ENCODE results near the gene PCED1A. TPM values are rescaled to one million over a fixed set of nuclear protein-coding genes. Genes with fewer than 3 reads are reported as not detected.
A peak's percentile ranks its signal among the peaks of the same experiment; 100 is the strongest.

PCED1A gene
- total and polyA plus RNA-seq, 4 donors, result 6.8 to 13.4 (median 13.0) TPM

- no peak overlapping the region for H3K9ac ChIP-seq (ENCODE audit: low read depth in 1 of 2, low read length in 2 of 2)
- H3K9me3 ChIP-seq (ENCODE audit: control insufficient read depth in 4 of 4, low read length in 3 of 4), result peaks cover 3 to 6% (median 4%) of the 10 kb centered on the region in 4 donors
- H3K27me3 ChIP-seq (ENCODE audit: control insufficient read depth in 4 of 4, insufficient read depth in 4 of 4, low read length in 3 of 4), result peaks cover 4 to 20% (median 10%) of the 10 kb centered on the region in 4 donors
- DNase-seq (ENCODE audit: low spot score), result no peak
- H3K4me1 ChIP-seq (ENCODE audit: control insufficient read depth in 4 of 4, insufficient read depth in 4 of 4, low read length in 3 of 4), result peaks cover 0 to 7% (median 5%) of the 10 kb centered on the region in 4 donors
- 27% methylated on average over 22 of the region's 22 CpGs for WGBS
- H3K4me3 ChIP-seq (ENCODE audit: low read depth in 1 of 3, low read length in 3 of 3), result no peak overlapping the region
- peaks cover 0 to 2% (median 0%) of the 10 kb centered on the region in 4 donors for H3K36me3 ChIP-seq (ENCODE audit: control insufficient read depth in 4 of 4, insufficient read depth in 3 of 4, low read depth in 1 of 4, low read length in 3 of 4)
- no peak overlapping the region for H3K27ac ChIP-seq (ENCODE audit: low read depth in 1 of 2, low read length in 2 of 2)
- no peak for TF ChIP-seq RAD21 (IDR thresholded peaks at IDR 0.05)
- TF ChIP-seq JUND (IDR thresholded peaks at IDR 0.05), result no peak
- no peak for TF ChIP-seq HNF4G (IDR thresholded peaks at IDR 0.05)
- peak; percentile 25 to 39 for TF ChIP-seq EGR1 (IDR thresholded peaks at IDR 0.05; ENCODE audit: low read depth in 2 of 2)
Measured at GRCh38 chr20:2805689-2806350, 34.6 kb downstream of the PCED1A start.

- peaks cover 0 to 9% (median 6%) of the 10 kb centered on the region in 4 donors for H3K4me1 ChIP-seq (ENCODE audit: control insufficient read depth in 4 of 4, insufficient read depth in 4 of 4, low read length in 3 of 4)
- 16% methylated on average over 49 of the region's 49 CpGs for WGBS
- peaks cover 0 to 2% (median 0%) of the 10 kb centered on the region in 4 donors for H3K36me3 ChIP-seq (ENCODE audit: control insufficient read depth in 4 of 4, insufficient read depth in 3 of 4, low read depth in 1 of 4, low read length in 3 of 4)
- DNase-seq (ENCODE audit: low spot score), result no peak
- peaks cover 4 to 21% (median 11%) of the 10 kb centered on the region in 4 donors for H3K27me3 ChIP-seq (ENCODE audit: control insufficient read depth in 4 of 4, insufficient read depth in 4 of 4, low read length in 3 of 4)
- H3K9me3 ChIP-seq (ENCODE audit: control insufficient read depth in 4 of 4, low read length in 3 of 4), result peaks cover 3 to 9% (median 4%) of the 10 kb centered on the region in 4 donors
- H3K4me3 ChIP-seq (ENCODE audit: low read depth in 1 of 3, low read length in 3 of 3), result no peak overlapping the region
- TF ChIP-seq CTCF (IDR thresholded peaks at IDR 0.05; ENCODE audit: low read depth, low read length, missing input control), result no peak
- TF ChIP-seq REST (IDR thresholded peaks at IDR 0.05), result no peak
- TF ChIP-seq YY1 (IDR thresholded peaks at IDR 0.05), result no peak
- no peak for TF ChIP-seq FOXA1 (IDR thresholded peaks at IDR 0.05)
- no peak for TF ChIP-seq GABPA (IDR thresholded peaks at IDR 0.05 in 1 of 2, conservative IDR thresholded peaks at IDR 0.05 in 1 of 2)
- TF ChIP-seq MAX (IDR thresholded peaks at IDR 0.05), result no peak
- TF ChIP-seq RAD21 (IDR thresholded peaks at IDR 0.05), result no peak
- TF ChIP-seq HNF4A (conservative IDR thresholded peaks at IDR 0.05), result no peak
- TF ChIP-seq FOXA2 (IDR thresholded peaks at IDR 0.05), result no peak
- no peak for TF ChIP-seq RXRA (IDR thresholded peaks at IDR 0.05)
- no peak for TF ChIP-seq EGR1 (IDR thresholded peaks at IDR 0.05; ENCODE audit: low read depth in 2 of 2)
- TF ChIP-seq HNF4G (IDR thresholded peaks at IDR 0.05), result no peak
- no peak for TF ChIP-seq JUND (IDR thresholded peaks at IDR 0.05)
- no peak for TF ChIP-seq ZBTB33 (IDR thresholded peaks at IDR 0.05)
- TF ChIP-seq NR2F2 (IDR thresholded peaks at IDR 0.05), result no peak
- TF ChIP-seq SP1 (IDR thresholded peaks at IDR 0.05), result no peak
- TF ChIP-seq TAF1 (conservative IDR thresholded peaks at IDR 0.05), result no peak
- H3K27ac ChIP-seq (ENCODE audit: low read depth in 1 of 2, low read length in 2 of 2), result no peak overlapping the region
- H3K9ac ChIP-seq (ENCODE audit: low read depth in 1 of 2, low read length in 2 of 2), result no peak overlapping the region
Measured at GRCh38 chr20:2804852-2805688, 35.4 kb downstream of the PCED1A start.

All from liver (tissue), 9 donors.